ENCODE measurements around the gene CXorf58.

DNA sequence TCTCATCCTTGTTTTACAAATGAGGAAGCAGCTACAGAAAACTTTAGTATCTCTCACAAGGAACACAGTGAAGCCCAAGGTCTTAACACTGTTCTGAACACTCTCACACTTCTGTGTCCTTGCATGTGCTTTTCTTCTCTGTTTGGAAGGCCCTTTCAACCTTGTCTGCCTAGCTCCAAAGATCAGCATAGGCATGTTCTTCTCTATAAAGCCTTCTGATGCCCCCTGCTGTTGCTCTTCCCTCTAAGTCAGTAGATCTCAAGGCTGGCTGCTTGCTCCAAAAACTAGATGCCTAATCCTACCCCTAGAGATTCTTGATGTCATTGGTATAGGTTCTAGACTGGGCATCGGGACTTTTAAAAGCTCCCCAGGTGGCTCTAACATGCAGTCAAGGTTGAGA lies 6.0 kb upstream of the CXorf58 start:
- no peak for TF ChIP-seq GABPB1 (CRISPR knock-in tag; IDR thresholded peaks at IDR 0.05)
- TF ChIP-seq TEAD2 (tag; IDR thresholded peaks at IDR 0.05), result no peak
- TF ChIP-seq TBL1XR1 (IDR thresholded peaks at IDR 0.05; ENCODE audit: low read length in 2 of 2), result no peak
- peak; percentile 41; the same call in 1 of the 2 replicates for TF ChIP-seq MYC (IDR thresholded peaks at IDR 0.05; ENCODE audit: low read depth, low read length)
- no peak for TF ChIP-seq MYC (CRISPR knock-in tag; IDR thresholded peaks at IDR 0.05; ENCODE audit: borderline replicate concordance, low read depth)
- TF ChIP-seq NFATC3 (IDR thresholded peaks at IDR 0.05), result no peak
- peak; percentile 56 to 79 (median 73) for TF ChIP-seq CTCF (IDR thresholded peaks at IDR 0.05 in 2 of 3, conservative IDR thresholded peaks at IDR 0.05 in 1 of 3; ENCODE audit: insufficient read depth in 2 of 3, low read depth in 1 of 3, low read length in 3 of 3)
- no peak for TF ChIP-seq TAF1 (IDR thresholded peaks at IDR 0.05; ENCODE audit: control insufficient read depth, extremely low read depth, insufficient read depth, low read length, severe bottlenecking)
- TF ChIP-seq SIN3A (IDR thresholded peaks at IDR 0.05; ENCODE audit: borderline replicate concordance in 2 of 2, control insufficient read depth in 1 of 2, low read depth in 2 of 2, low read length in 2 of 2), result no peak
- no peak for TF ChIP-seq ZNF212 (CRISPR knock-in tag; IDR thresholded peaks at IDR 0.05)
- TF ChIP-seq EP300 (IDR thresholded peaks at IDR 0.05; ENCODE audit: low read length), result no peak
- no peak for TF ChIP-seq POLR2A (conservative IDR thresholded peaks at IDR 0.05)
